H9 (cell line): ENCODE results near the gene NT5DC4. TPM values are rescaled to one million over a fixed set of nuclear protein-coding genes. Genes with fewer than 3 reads are reported as not detected.

Source experiments
- DNase-seq: peaks from one replicate; pipeline ENCODE4 v3.0.0-alpha.2; 2017
- H2AFZ ChIP-seq: one replicate; pipeline ENCODE4 v1.6.1; 2013; ENCODE audit warnings: mild to moderate bottlenecking, low read length, control low read depth, moderate library complexity
- H2AK5ac ChIP-seq: 2 replicates; pipeline ENCODE4 v1.6.1; 2013; ENCODE audit warnings: low read length, control low read depth, mixed read lengths; ENCODE audit not compliant: insufficient read length
- H2BK120ac ChIP-seq: one replicate; pipeline ENCODE4 v1.6.1; 2013; ENCODE audit warnings: low read depth, mild to moderate bottlenecking, low read length, control low read depth, inconsistent platforms; ENCODE audit not compliant: poor library complexity, severe bottlenecking
- H2BK12ac ChIP-seq: 2 replicates; pipeline ENCODE4 v1.6.1; 2013; ENCODE audit warnings: low read length, control low read depth, mixed read lengths, low read depth; ENCODE audit not compliant: insufficient read length
- H2BK15ac ChIP-seq: 2 replicates; pipeline ENCODE4 v1.6.1; 2013; ENCODE audit warnings: low read depth, low read length, control low read depth
- H2BK20ac ChIP-seq: one replicate; pipeline ENCODE4 v1.6.1; 2013; ENCODE audit warnings: low read depth, mild to moderate bottlenecking, low read length, control low read depth, inconsistent platforms; ENCODE audit not compliant: poor library complexity, severe bottlenecking
- H2BK5ac ChIP-seq: 2 replicates; pipeline ENCODE4 v1.6.1; 2013; ENCODE audit warnings: low read length, control low read depth, mixed read lengths; ENCODE audit not compliant: insufficient read length
- H3K14ac ChIP-seq: 2 replicates; pipeline ENCODE4 v1.6.1; 2013; ENCODE audit warnings: low read length, control low read depth; ENCODE audit not compliant: insufficient read depth
- H3K18ac ChIP-seq: 2 replicates; pipeline ENCODE4 v1.6.1; 2013; ENCODE audit warnings: low read depth, mild to moderate bottlenecking, mixed read lengths, low read length, control low read depth; ENCODE audit not compliant: insufficient read length
- H3K23ac ChIP-seq: 2 replicates; pipeline ENCODE4 v1.6.1; 2013; ENCODE audit warnings: low read length, control low read depth, mixed read lengths, low read depth; ENCODE audit not compliant: insufficient read length
- H3K23me2 ChIP-seq: 2 replicates; pipeline ENCODE4 v1.6.1; 2013; ENCODE audit warnings: low read depth, mild to moderate bottlenecking, mixed read lengths, low read length, control low read depth; ENCODE audit not compliant: insufficient read length, poor library complexity, severe bottlenecking
- H3K27ac ChIP-seq: 2 replicates; pipeline ENCODE4 v1.5.1; 2013; ENCODE audit warnings: low read length, control low read depth, mixed read lengths, low read depth; ENCODE audit not compliant: insufficient read length
- H3K27me3 ChIP-seq: 2 replicates; pipeline ENCODE4 v1.6.1; 2013; ENCODE audit warnings: low read length, control low read depth, inconsistent platforms; ENCODE audit not compliant: insufficient read depth
- H3K4ac ChIP-seq: 2 replicates; pipeline ENCODE4 v1.6.1; 2013; ENCODE audit warnings: low read depth, mild to moderate bottlenecking, control low read depth, inconsistent platforms, low read length, moderate library complexity
- H3K4me1 ChIP-seq: 2 replicates; pipeline ENCODE4 v1.6.1; 2013; ENCODE audit warnings: low read length, control low read depth, inconsistent platforms; ENCODE audit not compliant: insufficient read depth
- H3K4me2 ChIP-seq: 2 replicates; pipeline ENCODE4 v1.6.1; 2013; ENCODE audit warnings: low read length, control low read depth, mixed read lengths; ENCODE audit not compliant: insufficient read length, insufficient read depth
- H3K56ac ChIP-seq: 2 replicates; pipeline ENCODE4 v1.6.1; 2013; ENCODE audit warnings: low read depth, mild to moderate bottlenecking, mixed read lengths, low read length, control low read depth; ENCODE audit not compliant: insufficient read length
- H3K79me1 ChIP-seq: 2 replicates; pipeline ENCODE4 v1.6.1; 2013; ENCODE audit warnings: low read depth, mild to moderate bottlenecking, moderate library complexity, low read length, control low read depth, inconsistent platforms; ENCODE audit not compliant: insufficient read depth, poor library complexity, severe bottlenecking
- H3K79me2 ChIP-seq: 2 replicates; pipeline ENCODE4 v1.6.1; 2013; ENCODE audit warnings: low read length, control low read depth, inconsistent platforms; ENCODE audit not compliant: insufficient read depth
- H3K9ac ChIP-seq: 2 replicates; pipeline ENCODE4 v1.6.1; 2013; ENCODE audit warnings: low read length, control low read depth, mixed read lengths; ENCODE audit not compliant: insufficient read length; ENCODE audit errors: extremely low read depth
- H3K9me3 ChIP-seq: one replicate; pipeline ENCODE4 v1.6.1; 2013; ENCODE audit warnings: low read depth, low read length, inconsistent platforms; ENCODE audit not compliant: control insufficient read depth
- H3T11ph ChIP-seq: one replicate; pipeline ENCODE4 v1.6.1; 2013; ENCODE audit warnings: mild to moderate bottlenecking, low read length, control low read depth, inconsistent platforms
- H4K20me1 ChIP-seq: one replicate; pipeline ENCODE4 v1.6.1; 2013; ENCODE audit not compliant: control insufficient read depth, insufficient read length, insufficient read depth
- H4K5ac ChIP-seq: 2 replicates; pipeline ENCODE4 v1.6.1; 2013; ENCODE audit warnings: low read depth, mild to moderate bottlenecking, mixed read lengths, low read length, control low read depth; ENCODE audit not compliant: insufficient read length
- H4K8ac ChIP-seq: replicated peaks from 2 replicates; pipeline ENCODE4 v1.6.1; 2013; ENCODE audit warnings: low read length, control low read depth, mixed read lengths, low read depth; ENCODE audit not compliant: insufficient read length
- H4K91ac ChIP-seq: 2 replicates; pipeline ENCODE4 v1.6.1; 2013; ENCODE audit warnings: low read depth, mild to moderate bottlenecking, moderate library complexity, mixed read lengths, low read length, control low read depth; ENCODE audit not compliant: insufficient read length
- H3K27ac Mint-ChIP-seq, 3 experiments: 2 replicates in 2 of 3; 3 replicates in 1 of 3; pipeline ENCODE4 v1.8.0; 2020 to 2021; ENCODE audit warnings: mixed read lengths in 3 of 3, mild to moderate bottlenecking in 1 of 3, moderate library complexity in 1 of 3
- H3K27me3 Mint-ChIP-seq: 2 replicates; pipeline ENCODE4 v1.8.0; 2021; ENCODE audit warnings: low read depth, mild to moderate bottlenecking, moderate library complexity, mixed read lengths
- H3K36me3 Mint-ChIP-seq, 3 experiments: 2 replicates in 2 of 3; 3 replicates in 1 of 3; pipeline ENCODE4 v1.8.0; 2020 to 2021; ENCODE audit warnings: low read depth in 3 of 3, mixed read lengths in 3 of 3; ENCODE audit not compliant: insufficient read depth in 1 of 3
- H3K4me1 Mint-ChIP-seq, 2 experiments: 2 replicates each; pipeline ENCODE4 v1.8.0; 2020; ENCODE audit warnings: mixed read lengths in 2 of 2
- H3K4me3 Mint-ChIP-seq, 2 experiments: 2 replicates in 1 of 2; 3 replicates in 1 of 2; pipeline ENCODE4 v1.8.0; 2020 to 2021; ENCODE audit warnings: mild to moderate bottlenecking in 2 of 2, mixed read lengths in 2 of 2, moderate library complexity in 1 of 2
- H3K9me3 Mint-ChIP-seq, 2 experiments: 2 replicates in 1 of 2; 3 replicates in 1 of 2; pipeline ENCODE4 v1.8.0; 2020; ENCODE audit warnings: mild to moderate bottlenecking in 2 of 2, mixed read lengths in 2 of 2, moderate library complexity in 1 of 2
- CTCF ChIP-seq: fragments of 200-600 bp; sonication (generic); conservative IDR thresholded peaks from 3 replicates; pipeline ENCODE4 v1.8.0; 2021; ENCODE audit warnings: antibody characterized with exemption, mild to moderate bottlenecking
- WGBS: extraction: QIAGEN DNeasy Blood & Tissue Kit; methylation state at CpG from one replicate; pipeline ENCODE4 v1.1.7; 2013; ENCODE audit warnings: missing lambda C conversion rate, low lambda C conversion rate, mixed read lengths; ENCODE audit not compliant: insufficient read length; ENCODE audit errors: extremely low coverage; 5-methylcytosine and 5-hydroxymethylcytosine counted together
- total RNA-seq: library from RNA; stranded (reverse); gene quantifications from 2 replicates; pipeline ENCODE4 v1.2.1, GENCODE V29; 2021

Gene NT5DC4
- total RNA-seq, 1 experiment from 2014 or later = not detected

GRCh38 chr2:112698834-112699515 is 21.8 kb upstream of the NT5DC4 start:
- Histone ChIP-seq H3K23ac (no peak overlapping the region), H3K23me2 (no peaks in the 10 kb centered on the region), H4K91ac (no peak overlapping the region), H4K20me1 (no peaks in the 10 kb centered on the region), H2BK15ac (no peak overlapping the region), H4K5ac (no peak overlapping the region), H3K56ac (no peak overlapping the region), H3K14ac (no peak overlapping the region), H2BK12ac (no peak overlapping the region), H3K9ac (no peak overlapping the region), H3K79me2 (no peaks in the 10 kb centered on the region), H3K27ac (no peak overlapping the region), H3K4ac (no peak overlapping the region), H2BK20ac (no peak overlapping the region), H3K18ac (no peak overlapping the region), H2AK5ac (no peak overlapping the region), H2BK120ac (no peak overlapping the region), H2BK5ac (no peak overlapping the region), H3K4me2 (no peak overlapping the region), H3K79me1 (no peaks in the 10 kb centered on the region), H3K9me3 (no peaks in the 10 kb centered on the region), H3K4me1 (no peaks in the 10 kb centered on the region), H2AFZ (no peak overlapping the region), H3T11ph (no peak overlapping the region), H3K27me3 (no peaks in the 10 kb centered on the region), H4K8ac (no peak overlapping the region)
- Mint-ChIP-seq H3K27ac (no peak overlapping the region), H3K4me1 (no peaks in the 10 kb centered on the region), H3K36me3 (no peaks in the 10 kb centered on the region), H3K9me3 (no peaks in the 10 kb centered on the region), H3K4me3 (no peak overlapping the region), H3K27me3 (no peaks in the 10 kb centered on the region)
- WGBS = no CpG with 5 or more reads among the region's 3 CpGs
- no peak for DNase-seq
- TF ChIP-seq CTCF = no peak
